D721Med (cell line): ENCODE results near the gene LAPTM4A.

ENCODE experiments used
- DNase-seq: peaks from one replicate; pipeline ENCODE4 v3.0.0; 2011; ENCODE audit warnings: low spot score; ENCODE audit not compliant: insufficient read length
- FAIRE-seq: peaks from 2 replicates; lab custom pipeline; 2011; peaks lifted over from hg19 to GRCh38; lab: Jason Lieb, UNC
- TF ChIP-seq, protein P1 (sequence below): IDR thresholded peaks from 2 replicates; pipeline ENCODE4 v1.5.1; 2012; ENCODE audit warnings: mild to moderate bottlenecking, control low read depth; ENCODE audit not compliant: insufficient read depth; ENCODE audit errors: missing control alignments

LAPTM4A gene

DNA sequence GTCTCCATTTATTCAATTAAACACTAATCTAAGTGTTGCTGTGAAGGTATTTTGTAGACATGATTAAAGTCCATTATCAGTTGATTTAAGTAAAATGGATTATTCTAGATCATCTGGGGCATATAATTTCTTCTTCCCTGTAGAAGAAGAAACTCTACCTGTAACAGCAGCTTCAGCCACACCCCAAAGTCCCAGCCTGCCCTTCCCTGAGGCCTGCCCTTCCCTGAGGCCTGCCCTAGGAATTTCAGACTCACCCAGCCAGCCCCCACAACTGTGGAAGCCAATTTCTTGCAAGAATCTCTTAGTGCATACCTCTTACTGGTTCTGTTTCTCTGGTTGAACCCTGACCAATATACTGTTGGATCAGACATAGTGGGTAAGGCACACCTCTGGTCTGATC lies 13.4 kb upstream of the LAPTM4A start:
- DNase-seq (no peak), FAIRE-seq (no peak)
- TF ChIP-seq, protein P1, sequence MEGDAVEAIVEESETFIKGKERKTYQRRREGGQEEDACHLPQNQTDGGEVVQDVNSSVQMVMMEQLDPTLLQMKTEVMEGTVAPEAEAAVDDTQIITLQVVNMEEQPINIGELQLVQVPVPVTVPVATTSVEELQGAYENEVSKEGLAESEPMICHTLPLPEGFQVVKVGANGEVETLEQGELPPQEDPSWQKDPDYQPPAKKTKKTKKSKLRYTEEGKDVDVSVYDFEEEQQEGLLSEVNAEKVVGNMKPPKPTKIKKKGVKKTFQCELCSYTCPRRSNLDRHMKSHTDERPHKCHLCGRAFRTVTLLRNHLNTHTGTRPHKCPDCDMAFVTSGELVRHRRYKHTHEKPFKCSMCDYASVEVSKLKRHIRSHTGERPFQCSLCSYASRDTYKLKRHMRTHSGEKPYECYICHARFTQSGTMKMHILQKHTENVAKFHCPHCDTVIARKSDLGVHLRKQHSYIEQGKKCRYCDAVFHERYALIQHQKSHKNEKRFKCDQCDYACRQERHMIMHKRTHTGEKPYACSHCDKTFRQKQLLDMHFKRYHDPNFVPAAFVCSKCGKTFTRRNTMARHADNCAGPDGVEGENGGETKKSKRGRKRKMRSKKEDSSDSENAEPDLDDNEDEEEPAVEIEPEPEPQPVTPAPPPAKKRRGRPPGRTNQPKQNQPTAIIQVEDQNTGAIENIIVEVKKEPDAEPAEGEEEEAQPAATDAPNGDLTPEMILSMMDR, result no peak

DNA sequence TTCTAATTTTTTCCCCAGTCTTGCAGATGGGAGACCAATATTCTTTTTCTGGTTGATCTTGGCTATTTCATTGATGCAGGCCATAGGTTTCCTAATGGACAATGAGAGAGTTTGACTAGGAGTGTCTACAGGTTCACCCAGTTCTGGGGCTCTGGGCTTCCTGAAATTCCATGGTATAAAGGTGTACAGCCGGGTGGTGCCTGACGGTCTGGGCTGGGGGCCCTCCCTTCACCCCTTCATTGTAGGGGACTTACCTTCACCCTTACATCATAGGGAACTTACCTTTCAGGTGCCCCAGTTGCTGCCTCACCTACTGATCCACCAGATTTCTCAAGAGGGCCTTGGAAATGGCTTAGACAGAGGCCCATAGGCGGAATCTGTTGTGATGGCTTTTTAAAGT lies 13.0 kb upstream of the LAPTM4A start:
- FAIRE-seq (no peak), DNase-seq (no peak)

DNA sequence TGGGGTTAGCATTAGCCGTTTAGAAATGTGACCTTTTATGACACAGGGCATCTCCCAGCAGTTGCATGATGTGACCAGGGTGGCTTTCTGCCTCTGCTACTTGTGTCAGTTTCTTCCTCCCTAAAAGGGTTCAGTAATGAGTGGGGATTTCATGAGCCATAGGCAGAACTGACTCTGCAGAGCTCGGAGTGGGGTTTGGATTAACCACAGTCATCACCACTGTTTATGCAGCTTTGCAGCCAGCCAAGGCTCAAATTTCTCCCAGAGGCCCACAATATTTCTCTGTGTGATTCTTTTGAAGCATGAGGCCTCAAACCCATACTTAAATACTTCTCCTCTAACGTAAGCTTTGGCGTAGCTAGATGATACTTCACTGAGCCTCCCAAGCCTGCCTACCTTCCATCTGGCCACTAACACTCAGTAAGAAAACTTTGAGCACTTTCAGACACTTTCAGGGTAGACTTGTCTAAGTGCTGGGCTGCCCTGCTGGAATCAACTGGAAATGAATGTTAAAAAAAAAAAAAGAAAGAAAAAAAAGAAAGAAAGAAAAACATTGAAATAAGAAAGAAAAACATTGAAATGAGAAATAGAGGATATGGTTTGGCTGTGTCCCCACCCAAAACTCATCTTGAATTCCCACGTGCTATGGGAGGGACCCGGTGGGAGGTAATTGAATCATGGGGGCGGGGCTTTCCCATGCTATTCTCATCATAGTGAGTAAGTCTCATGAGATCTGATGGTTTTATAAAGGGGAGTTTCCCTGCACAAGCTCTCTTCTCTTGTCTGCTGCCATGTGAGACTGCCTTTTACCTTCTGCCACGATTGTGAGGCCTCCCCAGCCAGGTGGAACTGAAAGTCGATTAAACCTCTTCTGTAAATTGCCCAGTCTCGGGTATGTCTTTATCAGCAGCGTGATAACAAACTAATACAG lies 11.5 kb upstream of the LAPTM4A start:
- DNase-seq (no peak), FAIRE-seq (no peak)
- TF ChIP-seq, protein P1, result no peak

More for the DNA sequence above, 13.0 kb upstream of the LAPTM4A start:
- TF ChIP-seq, protein P1, result no peak

DNA sequence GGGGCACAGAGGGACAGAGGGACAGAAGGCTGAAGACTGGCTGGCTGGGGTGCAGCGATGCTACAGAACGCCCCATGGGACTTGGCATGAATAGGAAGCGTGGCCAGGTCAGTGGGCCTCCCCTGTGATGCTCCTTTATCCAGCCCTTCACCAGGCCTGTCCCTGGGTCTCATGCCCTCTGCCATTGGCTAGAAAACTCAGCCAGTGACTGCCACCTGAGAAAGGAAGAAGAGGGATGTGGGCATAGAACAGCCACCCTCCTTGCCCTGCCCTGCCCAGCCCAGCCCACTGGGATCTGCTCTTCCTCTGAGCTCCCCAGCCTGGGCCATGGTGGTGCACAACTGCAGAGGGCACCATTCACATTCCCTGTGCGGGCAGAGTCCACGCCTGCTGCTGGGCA lies 10.5 kb upstream of the LAPTM4A start:
- TF ChIP-seq, protein P1, result no peak
- no peak for FAIRE-seq
- no peak for DNase-seq

DNA sequence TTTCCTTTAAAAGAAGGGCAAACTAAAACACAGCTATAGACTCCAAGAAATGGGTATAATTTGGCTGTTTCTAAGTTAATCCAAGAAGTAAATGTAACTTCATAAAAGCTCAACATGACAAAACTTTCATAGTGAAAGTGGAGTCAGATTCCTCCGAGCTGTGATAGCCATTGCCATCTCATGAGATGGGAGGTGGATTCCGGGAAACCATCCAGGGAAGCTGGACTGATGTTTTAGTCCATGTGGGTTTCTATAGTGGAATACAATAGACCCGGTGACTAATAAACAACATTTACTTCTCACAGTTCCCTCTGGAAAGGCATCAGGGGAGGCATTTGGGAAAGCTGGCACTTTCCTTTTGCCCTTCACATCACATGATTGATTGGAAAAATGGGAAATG lies 10.0 kb upstream of the LAPTM4A start:
- TF ChIP-seq, protein P1, result no peak
- FAIRE-seq, result no peak
- no peak for DNase-seq

DNA sequence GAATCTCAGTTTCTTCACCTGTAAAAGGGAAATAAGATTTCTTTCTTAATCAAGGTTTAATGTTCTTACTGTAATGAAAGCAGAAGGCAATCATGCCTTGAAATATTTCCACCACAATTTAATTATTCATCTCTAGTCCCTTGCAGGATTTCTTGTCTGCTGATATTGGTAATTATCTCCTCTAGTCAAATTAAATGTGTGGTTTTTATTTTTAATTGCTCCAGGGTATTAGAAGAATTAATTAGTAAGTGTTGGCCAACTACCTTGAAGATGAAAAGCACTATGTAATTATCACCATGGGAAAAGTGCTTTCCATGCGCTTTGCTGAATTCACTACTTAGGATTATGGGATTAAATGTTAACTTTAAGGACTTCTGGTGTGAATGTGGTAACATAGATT lies 8.7 kb upstream of the LAPTM4A start:
- TF ChIP-seq, protein P1, result no peak
- peak; percentile 25 for FAIRE-seq
- no peak for DNase-seq

DNA sequence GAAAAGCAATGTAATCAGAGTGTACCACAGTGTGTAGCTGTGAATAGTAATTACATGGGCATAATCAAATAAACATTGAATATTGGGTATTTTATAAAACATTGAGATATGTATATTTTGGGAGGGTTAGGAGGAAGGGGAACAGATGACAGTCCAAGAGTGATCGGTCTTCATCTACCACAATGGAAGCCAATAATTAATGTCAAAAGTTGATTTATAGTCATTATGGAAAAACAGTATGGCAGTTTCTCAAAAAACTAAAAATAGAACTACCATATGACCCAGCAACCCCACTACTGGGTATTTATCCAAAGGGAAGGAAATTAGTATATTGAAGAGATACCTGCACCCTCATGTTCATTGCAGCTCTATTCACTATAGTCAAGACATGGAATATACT lies 5.8 kb upstream of the LAPTM4A start:
- TF ChIP-seq, protein P1, result no peak
- no peak for DNase-seq
- no peak for FAIRE-seq
